ENCODE data around the gene FAM120B.

DNA sequence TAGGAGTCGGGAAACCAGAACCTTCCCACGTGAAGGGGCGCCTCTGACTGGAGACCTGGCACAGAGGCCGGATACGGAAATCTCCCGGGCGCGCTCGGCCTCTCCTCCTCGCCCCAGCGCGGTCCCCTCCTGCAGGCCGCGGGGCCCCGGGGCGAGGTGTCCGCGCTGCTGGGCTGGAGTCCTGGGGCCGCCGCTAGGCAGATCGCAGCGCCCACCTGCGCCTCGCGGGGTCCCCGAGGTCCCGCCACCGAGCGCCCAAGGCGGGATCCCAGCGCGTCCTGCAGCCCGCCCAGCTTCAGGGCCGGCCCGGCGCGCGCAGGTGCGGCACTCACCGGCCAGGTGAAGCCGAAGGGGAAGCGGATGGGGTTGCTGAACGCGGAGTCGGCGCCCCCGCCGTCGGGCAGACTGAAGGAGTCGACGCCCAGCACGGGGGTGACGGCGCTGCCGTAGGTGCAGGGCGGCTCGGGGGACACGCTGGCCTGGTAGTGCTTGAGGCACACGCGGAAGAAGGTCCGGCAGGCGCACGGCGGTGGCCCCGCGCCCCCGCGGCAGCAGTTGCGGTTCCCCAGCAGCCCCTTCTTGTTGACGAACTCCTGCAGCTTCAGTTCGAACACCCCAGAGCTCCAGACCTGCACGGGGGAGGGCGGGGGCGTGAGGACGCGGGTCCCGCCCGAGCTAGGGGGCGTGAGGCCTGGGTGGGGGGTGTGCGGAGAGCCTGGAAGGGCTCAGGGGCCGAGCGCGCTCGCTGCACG is 17.2 kb upstream of the FAM120B start:
- no peak for TF ChIP-seq CTCF (IDR thresholded peaks at IDR 0.05)
- TF ChIP-seq EZH2 (IDR thresholded peaks at IDR 0.05) = peak; percentile 16
